Lower lobe of right lung (tissue), 2 donors: ENCODE data around the gene WNT7B. TPM values are rescaled to one million over a fixed set of nuclear protein-coding genes. Genes with fewer than 3 reads are reported as not detected.

Experiments used
- ATAC-seq, 2 donors: fragments of 200-7000 bp; cut with Tn5 transposase; one replicate each; pipeline ENCODE4 v1.9.1; 2020 to 2022; ENCODE audit warnings: mild to moderate bottlenecking in 2 of 2, moderate library complexity in 2 of 2
- DNase-seq: peaks from one replicate; pipeline ENCODE4 v3.0.0-alpha.2; 2020
- H3K27ac ChIP-seq: fragments of 200-600 bp; one replicate; pipeline ENCODE4 v1.8.0; 2022
- H3K27me3 ChIP-seq: fragments of 200-600 bp; one replicate; pipeline ENCODE4 v1.8.0; 2022; ENCODE audit warnings: low read depth
- H3K36me3 ChIP-seq: fragments of 200-600 bp; one replicate; pipeline ENCODE4 v1.8.0; 2022; ENCODE audit warnings: mild to moderate bottlenecking
- H3K4me1 ChIP-seq: fragments of 200-600 bp; one replicate; pipeline ENCODE4 v1.8.0; 2022
- H3K4me3 ChIP-seq: fragments of 200-600 bp; one replicate; pipeline ENCODE4 v1.8.0; 2022; ENCODE audit warnings: mild to moderate bottlenecking
- H3K9me3 ChIP-seq: fragments of 200-600 bp; one replicate; pipeline ENCODE4 v1.8.0; 2022
- intact Hi-C: fragments of 100-400 bp; cut with DNase I; formaldehyde crosslinking; loops from one replicate; pipeline ENCODE4 v1.11.0; 2022
- total RNA-seq: library from RNA; stranded (reverse); fragmentation: NEBNext Ultra II Directional; extraction: Animal tissue kit (Norgen Biotek cat#: 25700); gene quantifications from one replicate; pipeline ENCODE4 v1.2.1, GENCODE V29; 2021
- TF ChIP-seq, protein P1 (sequence below): fragments of 200-600 bp; IDR thresholded peaks from one replicate; pipeline ENCODE4 v1.8.0; 2022; ENCODE audit warnings: antibody characterized with exemption, mild to moderate bottlenecking
- donor health status: DM: no; HTN: yes; CAD: no; lungs with severe emphysema.

The WNT7B gene
- total RNA-seq, 1 donor from 2014 or later, result 6.3 TPM

DNA sequence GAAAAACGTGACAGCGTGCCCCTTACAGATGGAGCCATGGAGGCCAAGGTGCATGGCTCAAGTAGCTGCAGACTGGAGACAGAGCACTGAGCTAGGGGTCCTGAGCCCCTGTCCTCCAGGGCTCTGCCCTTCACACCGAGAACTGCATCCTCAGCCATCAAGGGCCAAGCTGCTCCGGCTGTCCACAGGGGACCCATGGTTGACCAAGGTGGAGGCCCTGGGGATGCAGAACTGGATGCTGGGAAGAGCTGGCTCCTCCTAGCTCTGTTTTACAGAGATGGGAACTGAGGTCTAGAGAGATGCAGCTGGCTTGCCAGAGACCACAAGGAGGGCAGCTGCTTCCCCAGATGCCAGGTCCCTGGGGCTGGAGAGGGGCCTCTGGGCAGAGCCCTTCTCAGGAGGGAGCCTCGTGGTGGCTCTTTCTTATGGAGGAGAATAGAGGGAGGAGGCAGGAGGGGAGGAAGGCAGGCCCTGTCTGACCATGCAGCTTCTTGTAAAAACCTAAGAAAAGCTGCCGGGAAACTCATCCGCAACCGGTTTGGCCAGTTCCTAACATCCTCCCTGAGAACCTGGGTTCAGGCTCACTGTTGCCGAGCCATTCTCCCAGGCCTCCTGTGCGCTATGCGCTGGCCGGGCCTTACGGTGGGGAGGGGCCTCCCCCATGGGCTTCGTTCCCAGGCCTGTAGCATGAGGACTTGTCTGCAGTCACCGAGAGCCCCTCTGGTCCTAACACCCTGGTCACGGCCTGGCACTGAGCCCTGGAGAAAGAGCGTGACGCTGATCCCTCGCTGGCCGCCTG, 80.6 kb downstream of the WNT7B start:
- no peak overlapping the region for H3K4me3 ChIP-seq
- H3K4me1 ChIP-seq, result no peaks in the 10 kb centered on the region
- H3K27me3 ChIP-seq, result peaks cover 41% of the 10 kb centered on the region
- peak overlapping the region; percentile 18 for H3K27ac ChIP-seq
- H3K36me3 ChIP-seq, result no peaks in the 10 kb centered on the region
- peak; percentile 84 to 90 for ATAC-seq
- peak; percentile 72 for DNase-seq
- no peaks in the 10 kb centered on the region for H3K9me3 ChIP-seq
- TF ChIP-seq, protein P1, sequence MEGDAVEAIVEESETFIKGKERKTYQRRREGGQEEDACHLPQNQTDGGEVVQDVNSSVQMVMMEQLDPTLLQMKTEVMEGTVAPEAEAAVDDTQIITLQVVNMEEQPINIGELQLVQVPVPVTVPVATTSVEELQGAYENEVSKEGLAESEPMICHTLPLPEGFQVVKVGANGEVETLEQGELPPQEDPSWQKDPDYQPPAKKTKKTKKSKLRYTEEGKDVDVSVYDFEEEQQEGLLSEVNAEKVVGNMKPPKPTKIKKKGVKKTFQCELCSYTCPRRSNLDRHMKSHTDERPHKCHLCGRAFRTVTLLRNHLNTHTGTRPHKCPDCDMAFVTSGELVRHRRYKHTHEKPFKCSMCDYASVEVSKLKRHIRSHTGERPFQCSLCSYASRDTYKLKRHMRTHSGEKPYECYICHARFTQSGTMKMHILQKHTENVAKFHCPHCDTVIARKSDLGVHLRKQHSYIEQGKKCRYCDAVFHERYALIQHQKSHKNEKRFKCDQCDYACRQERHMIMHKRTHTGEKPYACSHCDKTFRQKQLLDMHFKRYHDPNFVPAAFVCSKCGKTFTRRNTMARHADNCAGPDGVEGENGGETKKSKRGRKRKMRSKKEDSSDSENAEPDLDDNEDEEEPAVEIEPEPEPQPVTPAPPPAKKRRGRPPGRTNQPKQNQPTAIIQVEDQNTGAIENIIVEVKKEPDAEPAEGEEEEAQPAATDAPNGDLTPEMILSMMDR, result no peak
- intact Hi-C loops, result no loop called here

DNA sequence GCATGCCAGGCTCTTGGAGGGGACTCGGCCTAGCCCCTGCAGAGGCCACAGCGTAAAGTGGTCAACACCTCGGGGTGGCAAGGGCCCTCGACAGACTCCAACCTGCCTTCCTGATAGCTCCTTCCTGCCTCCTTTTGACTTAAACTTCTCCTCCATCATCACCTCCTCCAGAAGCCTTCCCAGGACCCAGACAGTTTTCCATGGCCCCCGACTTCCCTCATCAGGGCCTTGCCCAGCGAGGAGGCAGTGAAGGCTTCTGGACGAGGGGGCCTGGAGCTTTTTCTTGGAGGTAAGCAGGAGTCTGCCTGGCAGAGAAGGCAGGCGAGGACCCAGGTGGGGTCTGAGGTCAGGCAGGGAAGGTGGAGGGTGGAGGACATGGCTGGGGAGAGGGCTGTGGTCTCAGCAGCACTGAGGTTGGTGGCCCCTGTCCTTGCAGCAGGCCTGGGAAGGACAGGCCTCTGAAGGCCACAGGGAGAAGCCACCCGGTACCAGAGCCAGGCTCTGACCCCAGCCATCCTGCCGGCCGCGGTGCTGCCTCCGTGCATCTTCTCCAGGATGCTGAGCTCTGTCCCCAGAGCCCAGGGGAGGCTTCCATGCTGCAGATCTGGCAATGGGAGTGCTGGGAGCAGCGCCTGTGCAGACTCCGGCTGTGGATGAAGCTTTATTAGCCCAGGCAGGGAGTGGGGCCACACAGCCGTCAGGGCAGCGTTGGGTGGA, 81.4 kb downstream of the WNT7B start:
- Histone ChIP-seq H3K27ac (no peak overlapping the region), H3K9me3 (no peaks in the 10 kb centered on the region), H3K4me3 (no peak overlapping the region), H3K27me3 (peaks cover 42% of the 10 kb centered on the region), H3K36me3 (no peaks in the 10 kb centered on the region), H3K4me1 (no peaks in the 10 kb centered on the region)
- intact Hi-C loops, result no loop called here
- TF ChIP-seq, protein P1, result no peak
- DNase-seq, result peak; percentile 28
- no peak for ATAC-seq

DNA sequence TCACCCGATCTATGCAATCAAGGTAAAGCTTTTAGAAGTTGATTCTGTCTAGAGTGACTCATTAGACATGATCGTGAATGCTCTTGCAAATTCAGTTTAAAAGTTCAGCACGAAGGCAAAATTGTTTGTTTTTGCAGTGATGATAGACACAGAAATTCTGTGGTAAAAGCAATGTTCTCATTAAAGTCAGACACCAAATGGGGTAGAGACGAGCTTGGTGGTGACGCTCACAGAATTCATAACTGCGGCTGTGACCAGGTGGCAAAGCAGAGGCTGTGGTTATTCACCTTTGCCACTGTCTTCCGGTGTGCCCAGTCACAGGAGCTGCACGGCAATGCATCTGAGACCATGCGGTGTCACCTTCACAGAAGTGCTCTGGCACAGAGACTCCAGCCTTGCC, 83.4 kb downstream of the WNT7B start:
- DNase-seq, result no peak
- TF ChIP-seq, protein P1, result no peak
- H3K27ac ChIP-seq, result no peak overlapping the region
- no peak overlapping the region for H3K4me3 ChIP-seq
- H3K36me3 ChIP-seq, result no peaks in the 10 kb centered on the region
- ATAC-seq, result no peak
- no peaks in the 10 kb centered on the region for H3K4me1 ChIP-seq
- no peaks in the 10 kb centered on the region for H3K9me3 ChIP-seq
- peaks cover 50% of the 10 kb centered on the region for H3K27me3 ChIP-seq
- intact Hi-C loops, result no loop called here

DNA sequence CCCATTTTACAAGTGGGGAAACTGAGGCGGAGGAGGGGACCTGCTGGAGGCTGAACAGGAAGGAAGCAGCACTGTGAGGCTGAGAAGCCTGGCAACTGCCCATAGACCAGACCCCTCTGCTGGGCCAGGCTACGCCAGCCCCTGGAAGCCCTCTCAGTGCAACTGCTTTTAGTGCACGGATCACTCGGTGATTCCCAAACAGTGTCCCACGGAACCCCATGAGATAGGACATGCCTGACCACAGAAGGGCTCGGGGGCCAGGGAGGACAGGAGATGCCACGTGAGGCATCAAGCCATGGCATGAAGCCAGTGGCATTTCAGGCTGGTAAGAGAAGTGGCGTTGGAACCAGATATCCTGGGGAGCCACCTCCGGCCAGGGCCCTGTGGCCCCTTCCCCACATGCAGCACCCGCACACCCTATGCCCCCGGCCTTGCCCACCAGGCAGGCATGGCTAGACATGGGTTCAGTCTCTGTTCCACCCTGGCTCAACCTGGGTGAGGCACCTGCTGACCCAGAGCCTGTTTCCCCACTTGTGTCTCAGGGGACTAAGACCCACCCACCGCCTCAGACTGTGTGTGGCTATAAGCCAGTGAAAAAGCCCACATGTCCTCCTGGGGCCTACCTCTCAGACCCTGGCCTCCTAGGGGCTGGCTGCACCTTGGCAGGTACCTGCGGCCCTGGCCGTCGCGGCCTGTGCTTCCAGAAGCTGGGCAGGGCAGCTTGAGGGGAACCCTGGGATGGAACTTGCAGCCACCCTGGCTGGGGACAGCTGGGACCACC, 84.1 kb downstream of the WNT7B start:
- no peak for ATAC-seq
- DNase-seq, result peak; percentile 38
- TF ChIP-seq, protein P1, result no peak
- Histone ChIP-seq H3K27ac (no peak overlapping the region), H3K4me1 (no peaks in the 10 kb centered on the region), H3K36me3 (no peaks in the 10 kb centered on the region), H3K27me3 (peaks cover 47% of the 10 kb centered on the region), H3K9me3 (no peaks in the 10 kb centered on the region), H3K4me3 (no peak overlapping the region)
- intact Hi-C loops, result no loop called here

DNA sequence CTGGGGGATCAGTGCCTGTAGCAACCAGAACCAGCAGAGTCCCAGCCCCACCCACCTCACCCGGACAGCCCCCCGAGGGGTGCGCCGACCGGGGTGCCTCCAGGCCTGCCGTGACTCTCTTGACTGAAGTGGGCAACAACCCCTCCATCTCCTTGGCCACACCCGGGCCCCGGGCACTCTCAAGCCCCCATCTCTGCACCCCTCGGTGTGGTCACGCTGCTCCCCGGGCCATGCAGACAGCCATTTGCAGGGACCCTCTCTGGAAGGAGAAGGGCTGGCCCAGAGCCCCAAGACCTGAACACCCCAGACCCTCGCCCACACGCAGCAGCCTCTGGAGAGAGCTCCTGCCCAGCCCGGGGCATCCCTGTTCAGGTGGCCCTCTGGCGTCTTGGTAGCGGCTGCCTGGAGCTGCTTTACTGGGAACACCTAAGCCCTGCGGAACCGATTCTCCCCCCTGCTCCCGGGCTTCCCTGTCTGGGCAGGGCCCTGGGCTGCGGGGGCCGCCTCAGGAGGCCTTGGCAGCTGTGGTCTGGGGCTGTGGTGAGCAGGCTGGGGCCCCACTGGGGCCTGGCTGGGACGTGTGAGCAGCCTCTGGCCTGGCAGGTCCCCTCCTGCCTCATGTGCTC, 84.9 kb downstream of the WNT7B start:
- no peaks in the 10 kb centered on the region for H3K4me1 ChIP-seq
- intact Hi-C loops, result no loop called here
- H3K27me3 ChIP-seq, result peaks cover 47% of the 10 kb centered on the region
- no peak overlapping the region for H3K27ac ChIP-seq
- H3K9me3 ChIP-seq, result no peaks in the 10 kb centered on the region
- H3K36me3 ChIP-seq, result no peaks in the 10 kb centered on the region
- ATAC-seq, result no peak
- TF ChIP-seq, protein P1, result no peak
- H3K4me3 ChIP-seq, result no peak overlapping the region
- peak; percentile 39 for DNase-seq
